22Rv1 (cell line): Measurements from ENCODE around the gene GIPC3.

Experiments
- CTCF ChIP-seq: fragments of 450-650 bp; IDR thresholded peaks from 2 replicates; pipeline ENCODE4 v1.5.1; 2017; ENCODE audit warnings: mild to moderate bottlenecking
- ZFX ChIP-seq: fragments of 450-650 bp; IDR thresholded peaks from 2 replicates; pipeline ENCODE4 v1.6.1; 2017; ENCODE audit warnings: antibody characterized with exemption, borderline replicate concordance

GRCh38 chr19:3631053-3631861 is 46.0 kb downstream of the GIPC3 start:
- TF ChIP-seq CTCF (no peak), ZFX (no peak)
